T follicular helper cell (primary cell): Measurements from ENCODE around the gene HAGHL.

Experiments
- DNase-seq: peaks from one replicate; pipeline ENCODE4 v3.0.0-alpha.2; 2020; ENCODE audit warnings: low read depth
- total RNA-seq, 2 experiments: gene quantifications; one replicate each; lab custom pipeline; 2026; lab: John Stamatoyannopoulos, UW

Gene HAGHL, protein sequence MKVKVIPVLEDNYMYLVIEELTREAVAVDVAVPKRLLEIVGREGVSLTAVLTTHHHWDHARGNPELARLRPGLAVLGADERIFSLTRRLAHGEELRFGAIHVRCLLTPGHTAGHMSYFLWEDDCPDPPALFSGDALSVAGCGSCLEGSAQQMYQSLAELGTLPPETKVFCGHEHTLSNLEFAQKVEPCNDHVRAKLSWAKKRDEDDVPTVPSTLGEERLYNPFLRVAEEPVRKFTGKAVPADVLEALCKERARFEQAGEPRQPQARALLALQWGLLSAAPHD
- total RNA-seq: 2.6 to 13.4 reads per million in 2 experiments

DNA sequence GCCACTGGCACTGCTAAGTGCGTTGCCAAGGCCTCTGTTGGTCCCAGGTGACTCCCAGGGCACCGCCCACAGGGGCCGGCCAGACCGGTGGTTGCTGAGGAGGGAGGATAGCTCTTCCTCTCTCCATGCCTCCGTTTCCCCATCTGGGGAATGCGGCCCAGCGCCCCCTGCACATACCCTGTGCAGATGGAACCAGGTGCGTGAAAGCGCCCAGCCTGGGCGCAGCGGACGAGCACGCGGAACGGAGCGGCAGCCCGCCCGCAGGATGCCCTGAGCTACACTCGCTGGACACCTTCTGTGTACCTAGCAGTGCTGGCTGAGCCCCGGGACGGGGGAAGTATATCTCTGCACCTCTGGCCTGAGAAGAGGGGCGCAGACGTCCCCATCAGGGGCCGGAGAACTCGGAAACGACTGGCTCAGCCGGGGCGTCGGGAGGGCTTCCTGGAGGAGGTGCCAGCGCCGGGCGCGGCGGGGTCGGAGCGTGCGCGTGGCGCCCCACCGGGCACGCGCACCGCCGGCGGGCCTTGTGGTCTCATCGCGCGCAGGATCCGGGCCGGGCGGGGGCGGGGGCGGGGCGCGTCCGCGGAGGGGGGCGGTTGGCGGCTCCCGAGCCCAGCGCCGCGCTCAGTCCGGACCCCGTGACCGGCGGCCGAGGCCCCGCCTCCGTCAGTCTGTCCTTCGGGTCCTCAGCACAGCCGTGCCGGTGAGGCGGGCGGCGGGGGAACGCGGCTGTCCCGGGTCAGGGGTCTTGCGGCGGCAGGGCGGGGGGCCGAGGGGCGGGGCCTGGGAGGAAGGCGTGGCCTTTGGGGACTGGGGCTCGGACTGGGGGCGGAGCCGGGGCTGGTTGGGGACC is at the start of gene HAGHL, which contains the start of gene CCDC78:
TSS of gene HAGHL (plus strand) at position 669 of the 853 bp plus-strand sequence. CDS start 404 bp downstream, outside the sequence.
TSS of gene CCDC78 (minus strand) at position 6 of the 853 bp plus-strand sequence. CDS start 76 bp downstream, outside the sequence.
- peak; percentile 47 for DNase-seq

DNA sequence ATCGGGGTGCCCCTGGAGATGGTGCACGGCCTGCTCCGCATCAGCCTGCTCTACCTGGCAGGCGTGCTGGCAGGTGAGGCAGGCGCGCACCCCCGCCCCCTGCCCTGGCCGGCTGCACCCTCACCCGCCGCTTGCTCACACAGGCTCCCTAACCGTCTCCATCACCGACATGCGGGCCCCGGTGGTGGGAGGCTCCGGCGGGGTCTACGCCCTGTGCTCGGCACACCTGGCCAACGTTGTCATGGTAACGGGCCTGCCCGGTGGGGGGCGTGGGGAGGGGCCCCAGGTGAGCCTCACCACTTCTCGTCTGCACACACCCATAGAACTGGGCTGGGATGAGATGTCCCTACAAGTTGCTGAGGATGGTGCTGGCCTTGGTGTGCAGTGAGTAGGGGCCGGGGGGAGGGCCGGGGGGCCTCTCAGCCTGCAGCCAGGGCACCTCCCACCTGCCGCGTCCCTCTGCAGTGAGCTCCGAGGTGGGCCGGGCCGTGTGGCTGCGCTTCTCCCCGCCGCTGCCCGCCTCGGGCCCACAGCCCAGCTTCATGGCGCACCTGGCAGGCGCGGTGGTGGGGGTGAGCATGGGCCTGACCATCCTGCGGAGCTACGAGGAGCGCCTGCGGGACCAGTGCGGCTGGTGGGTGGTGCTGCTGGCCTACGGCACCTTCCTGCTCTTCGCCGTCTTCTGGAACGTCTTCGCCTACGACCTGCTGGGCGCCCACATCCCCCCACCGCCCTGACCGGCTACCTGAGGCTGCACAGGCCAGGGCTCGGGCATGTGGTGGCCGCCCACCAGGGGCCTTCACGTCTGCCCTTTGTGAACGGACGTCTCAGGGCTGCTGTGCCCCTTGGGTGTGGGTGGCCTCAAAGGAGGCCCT is 49.4 kb upstream of the HAGHL start:
- DNase-seq: no peak

DNA sequence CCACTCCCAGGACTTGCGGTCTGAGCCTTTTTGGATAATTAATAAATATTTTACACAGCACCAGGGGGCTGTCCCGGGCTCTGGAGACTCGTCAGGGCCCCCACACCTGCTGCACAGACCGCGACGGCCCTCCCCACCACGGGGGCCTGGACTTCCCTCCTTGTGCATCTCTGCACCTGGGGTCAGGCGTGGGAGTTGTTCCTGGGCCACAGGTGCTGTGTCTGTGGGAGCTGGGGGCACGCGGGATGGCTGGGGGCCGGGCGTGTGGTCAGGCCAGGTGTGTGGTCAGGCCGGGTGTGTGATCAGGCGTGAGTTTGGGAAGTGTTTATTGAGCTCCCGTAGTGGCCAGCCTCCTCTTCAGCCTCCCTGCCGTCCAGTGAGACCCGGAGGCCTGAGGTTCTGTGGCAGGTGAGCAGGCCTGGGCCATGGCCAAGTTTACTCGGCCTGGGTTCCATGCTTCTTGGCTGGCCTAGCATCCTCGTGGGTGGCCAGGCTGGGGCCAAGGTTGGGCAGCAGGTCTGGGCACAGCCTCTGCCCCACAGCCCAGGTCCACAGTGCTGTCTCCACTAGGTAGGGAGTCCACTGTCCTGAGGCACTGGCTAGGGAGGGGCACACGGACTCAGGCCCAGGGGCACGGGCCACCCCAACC is 48.6 kb upstream of the HAGHL start:
- no peak for DNase-seq

DNA sequence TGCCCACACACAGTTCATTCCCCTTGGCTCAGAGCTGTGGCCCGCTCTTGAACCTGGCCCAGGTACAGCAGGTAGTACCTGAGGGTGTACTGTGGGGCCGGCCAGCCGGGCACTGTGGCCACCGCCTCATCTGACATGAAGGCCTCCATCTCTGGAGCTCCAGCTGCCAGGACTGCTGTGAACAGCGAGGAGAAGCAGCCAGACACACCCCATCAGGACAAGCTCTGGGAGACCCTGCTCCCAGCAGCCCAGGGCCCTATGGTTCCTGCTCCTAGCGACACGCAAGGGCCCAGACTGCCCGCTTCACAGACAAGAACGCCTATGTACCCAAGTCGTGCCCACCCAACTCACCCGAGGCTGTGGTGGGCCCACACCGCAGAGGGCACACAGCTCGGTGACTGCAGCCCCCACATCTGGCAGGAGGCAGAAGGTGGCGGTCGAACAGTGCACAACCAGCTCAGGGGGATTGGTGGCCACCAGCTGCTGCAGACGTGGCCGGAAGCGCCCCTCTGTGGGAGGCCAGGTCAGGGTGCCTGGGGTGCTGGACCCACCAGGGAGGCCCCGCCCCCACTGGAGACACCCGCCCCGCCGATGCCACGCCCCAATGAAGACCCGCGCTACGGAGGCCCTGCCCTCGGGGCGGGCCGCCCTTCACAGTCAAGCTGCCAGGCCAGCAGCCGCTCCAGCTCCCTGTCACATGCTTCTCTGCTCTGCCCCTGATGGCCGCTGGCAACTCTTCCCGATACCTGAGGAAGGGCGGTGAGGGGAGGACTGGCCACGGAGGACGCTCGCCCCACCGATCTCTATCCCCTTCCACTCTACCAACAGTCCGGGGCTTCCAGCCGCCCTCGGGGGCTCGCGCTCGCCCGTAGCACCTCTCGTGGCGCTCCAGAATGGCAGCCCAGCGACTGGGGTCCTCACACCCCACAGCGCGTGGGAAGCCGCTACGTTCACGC is 47.8 kb upstream of the HAGHL start:
- no peak for DNase-seq

DNA sequence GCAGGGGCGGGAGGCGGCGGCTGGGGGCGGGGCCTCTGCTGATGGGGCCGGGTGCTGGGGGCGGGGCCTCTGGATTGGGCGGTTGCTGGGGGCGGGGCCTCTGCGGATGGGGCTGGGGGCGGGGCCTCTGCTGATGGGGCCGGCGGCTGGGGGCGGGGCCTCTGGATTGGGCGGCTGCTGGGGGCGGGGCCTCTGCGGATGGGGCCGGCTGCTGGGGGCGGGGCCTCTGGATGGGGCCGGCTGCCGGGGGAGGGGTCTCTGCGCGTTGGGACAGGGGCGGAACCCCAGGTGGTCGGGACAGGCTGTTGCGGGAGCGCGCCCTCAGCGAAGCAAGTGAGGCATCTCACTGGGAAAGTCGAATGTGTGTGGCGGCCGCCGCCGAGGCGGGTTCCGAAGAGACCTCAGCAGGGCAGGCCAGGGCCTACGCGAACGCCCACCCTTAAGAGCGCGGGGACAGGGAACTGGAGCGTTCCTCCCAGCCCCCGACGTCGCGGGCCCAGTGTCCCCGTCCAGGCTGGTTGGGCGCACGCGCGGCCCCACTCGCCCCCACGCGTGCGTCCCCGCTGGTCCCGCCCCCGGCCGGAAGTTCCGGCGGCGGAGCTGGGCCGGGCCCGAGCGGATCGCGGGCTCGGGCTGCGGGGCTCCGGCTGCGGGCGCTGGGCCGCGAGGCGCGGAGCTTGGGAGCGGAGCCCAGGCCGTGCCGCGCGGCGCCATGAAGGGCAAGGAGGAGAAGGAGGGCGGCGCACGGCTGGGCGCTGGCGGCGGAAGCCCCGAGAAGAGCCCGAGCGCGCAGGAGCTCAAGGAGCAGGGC is 46.9 kb upstream of the HAGHL start, which contains the start of gene STUB1:
TSS of gene STUB1 (plus strand) at position 597 of the 811 bp plus-strand sequence. CDS start at position 713, 116 bp downstream.
- peak; percentile 87 for DNase-seq

DNA sequence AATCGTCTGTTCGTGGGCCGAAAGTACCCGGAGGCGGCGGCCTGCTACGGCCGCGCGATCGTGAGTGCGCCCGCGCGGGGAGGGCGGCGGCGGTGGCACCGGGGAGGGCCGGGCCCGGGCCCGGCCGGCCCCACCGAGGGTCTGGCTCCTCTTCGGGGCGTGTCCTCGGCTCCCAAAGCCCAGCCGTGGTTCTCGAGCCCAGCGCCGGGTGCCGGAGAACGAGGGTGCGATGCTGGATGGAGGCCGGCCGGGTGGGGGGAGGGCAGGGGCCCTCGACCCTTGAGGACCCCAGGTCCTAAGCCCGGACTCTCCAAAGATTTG is 46.3 kb upstream of the HAGHL start:
- DNase-seq: no peak

DNA sequence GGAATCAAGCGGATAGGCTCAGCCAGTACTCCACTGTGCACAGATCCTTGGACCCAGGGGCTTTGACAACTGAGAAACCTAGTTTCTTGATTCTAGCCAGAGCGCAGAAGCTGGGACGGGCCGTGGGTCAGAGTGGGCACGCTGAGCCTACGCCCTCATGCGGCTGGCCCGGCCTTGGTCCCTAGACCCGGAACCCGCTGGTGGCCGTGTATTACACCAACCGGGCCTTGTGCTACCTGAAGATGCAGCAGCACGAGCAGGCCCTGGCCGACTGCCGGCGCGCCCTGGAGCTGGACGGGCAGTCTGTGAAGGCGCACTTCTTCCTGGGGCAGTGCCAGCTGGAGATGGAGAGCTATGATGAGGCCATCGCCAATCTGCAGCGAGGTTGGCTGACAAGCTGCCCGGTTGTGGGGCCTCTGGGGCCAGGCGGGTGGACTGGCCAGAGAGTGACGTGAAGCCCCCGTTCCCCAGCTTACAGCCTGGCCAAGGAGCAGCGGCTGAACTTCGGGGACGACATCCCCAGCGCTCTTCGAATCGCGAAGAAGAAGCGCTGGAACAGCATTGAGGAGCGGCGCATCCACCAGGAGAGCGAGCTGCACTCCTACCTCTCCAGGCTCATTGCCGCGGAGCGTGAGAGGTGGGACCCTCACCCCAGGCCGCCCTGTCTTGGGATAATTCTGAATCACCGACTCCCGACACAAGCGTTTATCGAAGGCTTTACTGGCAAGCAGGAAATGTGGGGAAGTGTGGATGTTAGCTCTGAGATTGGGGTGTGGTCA is 45.8 kb upstream of the HAGHL start:
- no peak for DNase-seq

DNA sequence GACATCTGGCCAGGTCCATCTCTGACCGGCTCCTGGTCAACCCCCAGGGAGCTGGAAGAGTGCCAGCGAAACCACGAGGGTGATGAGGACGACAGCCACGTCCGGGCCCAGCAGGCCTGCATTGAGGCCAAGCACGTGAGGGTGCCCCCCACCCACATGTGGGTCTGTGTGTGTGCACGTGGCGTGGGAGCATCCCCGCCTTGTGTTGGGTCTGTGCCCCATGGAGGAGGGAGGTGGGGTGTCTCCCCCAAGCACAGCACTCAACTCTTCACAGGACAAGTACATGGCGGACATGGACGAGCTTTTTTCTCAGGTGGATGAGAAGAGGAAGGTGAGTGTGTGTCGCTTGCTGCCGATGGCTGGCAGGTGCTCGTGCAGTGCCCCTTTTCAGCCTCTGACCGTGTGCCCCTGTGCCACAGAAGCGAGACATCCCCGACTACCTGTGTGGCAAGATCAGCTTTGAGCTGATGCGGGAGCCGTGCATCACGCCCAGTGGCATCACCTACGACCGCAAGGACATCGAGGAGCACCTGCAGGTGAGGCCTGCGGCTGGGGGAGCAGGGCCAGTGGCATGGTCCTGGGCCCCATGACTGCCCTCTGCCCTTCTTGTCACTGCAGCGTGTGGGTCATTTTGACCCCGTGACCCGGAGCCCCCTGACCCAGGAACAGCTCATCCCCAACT is 45.0 kb upstream of the HAGHL start:
- DNase-seq: no peak

DNA sequence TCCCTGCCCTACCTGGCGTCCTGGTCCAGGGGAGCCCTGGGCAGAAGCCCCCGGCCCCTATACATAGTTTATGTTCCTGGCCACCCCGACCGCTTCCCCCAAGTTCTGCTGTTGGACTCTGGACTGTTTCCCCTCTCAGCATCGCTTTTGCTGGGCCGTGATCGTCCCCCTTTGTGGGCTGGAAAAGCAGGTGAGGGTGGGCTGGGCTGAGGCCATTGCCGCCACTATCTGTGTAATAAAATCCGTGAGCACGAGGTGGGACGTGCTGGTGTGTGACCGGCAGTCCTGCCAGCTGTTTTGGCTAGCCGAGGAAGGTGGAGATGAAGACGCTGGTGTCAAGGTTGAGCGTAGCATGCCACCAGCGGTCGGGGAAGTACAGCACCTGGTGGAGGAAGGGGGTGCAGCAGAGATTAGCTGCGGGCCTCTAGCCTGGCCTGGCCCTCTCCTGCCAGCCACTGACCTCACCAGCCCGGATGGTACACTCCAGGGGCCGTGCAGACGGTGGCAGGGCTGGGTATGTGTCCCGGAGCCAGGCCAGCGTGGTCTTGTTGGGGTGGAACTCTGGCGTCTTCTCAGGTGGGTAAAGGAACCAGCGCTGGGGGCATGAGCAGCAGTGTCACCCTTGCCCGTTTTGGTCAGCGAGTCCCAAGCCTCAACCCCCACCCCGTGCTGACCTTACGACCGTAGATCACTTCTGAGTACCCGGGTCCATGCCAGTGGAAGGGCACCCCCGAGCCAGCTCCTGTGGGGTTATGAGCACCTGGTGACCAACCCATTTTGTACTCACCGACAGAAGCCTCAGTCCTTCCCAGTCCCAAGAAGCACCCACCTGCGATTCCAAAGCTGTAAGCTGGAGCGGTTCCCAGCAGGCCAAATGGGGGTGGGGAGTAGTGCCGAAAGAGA is 44.2 kb upstream of the HAGHL start:
- DNase-seq: no peak

DNA sequence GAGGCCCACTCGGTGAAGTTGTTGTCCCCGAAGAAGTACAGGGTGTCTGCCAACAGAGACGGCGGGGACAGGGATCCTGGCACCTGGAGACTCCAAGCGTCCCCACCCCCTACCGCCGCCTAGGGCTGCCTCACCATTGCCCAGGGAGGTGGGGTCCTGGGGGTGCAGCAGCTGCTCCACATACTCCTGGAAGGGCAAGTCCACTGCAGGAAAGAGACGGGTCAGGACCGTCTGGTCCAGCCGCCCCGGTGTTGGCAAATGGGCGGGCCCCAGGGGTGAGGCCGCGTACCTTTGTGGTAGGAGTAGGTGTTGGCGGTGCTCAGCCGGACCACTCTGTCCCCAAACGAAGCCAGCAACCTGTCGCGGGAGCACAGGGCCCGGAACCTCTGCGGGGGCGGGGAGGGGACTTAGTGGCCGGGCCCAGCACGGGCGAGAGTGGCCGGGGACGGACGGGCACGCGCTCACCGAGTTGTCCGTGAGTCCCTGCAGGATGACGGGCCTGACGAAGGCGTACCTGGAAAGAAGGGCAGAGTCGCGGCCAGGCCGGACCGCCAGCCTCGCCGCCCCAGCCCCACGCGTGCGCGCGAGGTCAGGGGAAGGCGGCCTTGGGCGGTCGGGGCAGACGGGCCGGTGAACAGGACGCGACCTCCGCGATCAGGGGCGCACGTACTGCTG is 43.4 kb upstream of the HAGHL start:
- no peak for DNase-seq

DNA sequence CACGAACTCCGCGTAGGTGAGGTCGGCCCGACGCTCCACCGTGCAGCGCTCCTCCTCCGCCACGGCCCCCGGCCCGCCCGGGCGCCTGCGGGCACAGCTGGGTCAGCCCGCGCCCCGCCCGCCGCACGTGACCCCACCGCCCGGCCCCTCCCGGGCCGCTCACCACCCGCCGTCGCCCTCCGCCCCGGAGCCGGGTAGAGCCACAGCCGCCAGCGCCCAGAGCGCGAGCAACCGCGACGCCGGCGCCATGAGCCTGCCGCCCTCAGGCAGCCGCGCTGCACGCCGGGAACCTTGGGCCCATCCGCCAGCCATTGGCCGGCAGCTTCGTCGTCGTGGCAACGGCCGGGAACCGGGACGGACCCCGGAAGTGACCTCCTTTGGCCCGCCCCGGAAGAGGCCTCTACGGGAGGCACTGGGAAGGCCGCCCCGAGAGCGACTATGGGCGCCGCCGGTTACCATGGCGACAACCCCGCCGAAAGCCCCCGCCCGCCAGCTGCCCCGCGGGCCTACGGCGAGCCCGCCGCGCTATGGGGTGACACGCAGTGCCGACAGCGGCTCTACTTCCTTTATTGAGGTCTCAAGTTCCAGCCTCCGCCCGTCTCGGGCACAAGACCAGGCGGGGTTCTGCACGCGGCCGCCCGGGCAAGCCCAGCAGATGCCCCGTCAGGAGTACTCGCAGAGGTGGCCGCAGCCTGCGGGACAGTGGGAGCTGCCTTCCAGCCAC is 42.7 kb upstream of the HAGHL start, which contains the start of gene JMJD8:
TSS of gene JMJD8 (minus strand) at position 264 of the 724 bp plus-strand sequence. CDS start at position 249, 15 bp downstream.
- DNase-seq: peak; percentile 91

DNA sequence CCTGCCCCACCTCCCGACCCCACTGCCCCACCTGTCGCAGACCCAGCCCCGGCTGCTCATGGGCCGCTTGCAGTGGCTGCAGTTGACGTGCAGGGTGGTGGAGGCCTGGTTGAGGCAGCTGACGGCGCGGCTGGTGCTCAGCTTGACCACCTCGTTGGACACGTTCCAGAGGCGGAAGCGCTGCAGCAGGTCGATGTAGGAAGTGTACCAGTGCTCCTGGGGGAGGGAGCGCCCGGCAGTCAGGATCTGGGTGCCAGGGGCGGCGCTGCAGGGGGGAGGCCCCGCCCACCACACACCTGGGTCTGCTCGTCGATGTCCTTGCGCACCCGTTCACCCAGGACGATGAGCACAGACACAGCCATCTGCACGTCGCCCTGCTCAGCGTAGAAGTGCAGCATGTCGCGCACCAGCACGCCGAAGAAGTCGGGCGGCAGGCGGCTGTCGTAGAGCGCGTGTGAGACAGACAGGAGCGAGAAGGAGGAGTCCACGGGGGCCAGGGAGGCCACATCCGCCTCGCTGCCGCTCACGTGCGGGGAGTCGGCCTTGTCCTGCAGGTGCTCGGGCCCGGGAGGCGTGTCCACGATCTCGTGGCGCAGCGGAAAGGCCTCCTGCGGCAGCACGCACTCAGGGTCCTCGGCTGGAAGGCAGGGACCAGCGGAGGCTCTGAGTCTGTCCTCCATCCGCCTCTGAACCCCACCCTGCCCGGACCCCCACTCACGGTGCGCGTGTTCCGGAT is 41.8 kb upstream of the HAGHL start:
- DNase-seq: no peak

DNA sequence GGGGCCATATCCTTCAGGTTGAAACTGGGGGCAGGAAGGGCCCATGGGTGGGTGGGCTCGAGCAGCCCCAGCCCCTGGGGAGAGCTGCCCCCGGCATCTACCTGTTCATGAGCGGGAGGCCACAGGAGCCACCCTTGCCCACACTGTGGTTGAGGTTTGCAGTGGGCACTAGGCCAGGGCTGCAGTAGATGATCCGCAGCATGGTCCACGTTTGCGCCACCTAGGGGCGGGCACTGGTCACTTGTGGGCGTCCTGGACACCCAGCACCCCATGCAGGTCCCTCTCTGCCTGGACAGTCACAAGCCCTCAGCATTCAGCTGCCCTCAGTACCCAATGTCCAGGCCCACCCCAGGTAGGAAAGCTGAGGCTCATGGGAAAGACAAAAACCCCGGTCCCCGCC is 40.9 kb upstream of the HAGHL start:
- no peak for DNase-seq

DNA sequence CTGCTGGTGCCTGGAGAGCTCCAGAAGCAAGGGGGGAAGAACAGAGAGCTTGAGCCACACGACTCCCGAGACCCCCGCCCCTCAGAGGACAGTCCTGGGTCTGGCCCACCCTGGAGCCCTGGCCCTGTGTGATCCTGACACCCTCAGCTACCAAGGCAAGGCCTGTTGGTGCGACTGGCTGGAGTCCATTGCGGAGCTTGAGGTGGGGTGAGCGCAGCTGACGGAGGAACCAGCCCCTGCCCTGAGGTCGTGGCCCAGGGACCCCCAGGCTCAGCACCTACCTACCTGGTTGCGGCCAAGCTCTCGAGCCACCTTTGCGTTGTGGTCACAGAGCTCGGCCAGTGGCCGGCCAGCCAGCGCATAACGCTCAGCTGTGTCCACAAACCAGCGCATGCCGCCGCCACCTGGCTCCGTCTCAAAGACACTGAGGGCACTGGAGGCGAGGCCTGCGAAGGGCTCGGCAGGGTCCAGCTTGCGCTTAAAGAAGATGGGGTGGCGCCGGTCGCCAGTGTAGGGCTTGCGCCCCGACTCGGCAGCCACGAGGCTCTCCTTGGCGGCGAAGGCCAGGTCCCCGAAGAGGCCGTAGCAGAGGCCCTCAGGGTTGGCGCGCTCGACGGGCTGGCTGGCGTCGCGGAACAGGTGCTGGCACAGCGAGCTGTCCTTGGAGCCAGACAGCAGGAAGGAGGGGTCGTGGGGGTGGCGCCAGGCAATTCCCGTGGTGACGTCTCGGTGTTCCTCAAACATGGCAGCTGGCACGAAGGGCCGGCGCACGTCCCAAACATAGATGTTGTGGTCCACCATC is 40.2 kb upstream of the HAGHL start:
- DNase-seq: no peak
